HG03135 (cell line): ENCODE measurements around the gene CDCA8.
"Not testable (repeated sequence)": the region's sequence is repeated elsewhere in the genome, so short reads cannot be mapped to it uniquely, and the experiment has no call there.

Experiments used
- ATAC-seq: cut with Tn5 transposase; IDR thresholded peaks from one replicate; pipeline ENCODE4 v1.9.1; 2021; ENCODE audit warnings: mild to moderate bottlenecking, moderate library complexity; ENCODE audit not compliant: unreplicated experiment

The CDCA8 gene

DNA sequence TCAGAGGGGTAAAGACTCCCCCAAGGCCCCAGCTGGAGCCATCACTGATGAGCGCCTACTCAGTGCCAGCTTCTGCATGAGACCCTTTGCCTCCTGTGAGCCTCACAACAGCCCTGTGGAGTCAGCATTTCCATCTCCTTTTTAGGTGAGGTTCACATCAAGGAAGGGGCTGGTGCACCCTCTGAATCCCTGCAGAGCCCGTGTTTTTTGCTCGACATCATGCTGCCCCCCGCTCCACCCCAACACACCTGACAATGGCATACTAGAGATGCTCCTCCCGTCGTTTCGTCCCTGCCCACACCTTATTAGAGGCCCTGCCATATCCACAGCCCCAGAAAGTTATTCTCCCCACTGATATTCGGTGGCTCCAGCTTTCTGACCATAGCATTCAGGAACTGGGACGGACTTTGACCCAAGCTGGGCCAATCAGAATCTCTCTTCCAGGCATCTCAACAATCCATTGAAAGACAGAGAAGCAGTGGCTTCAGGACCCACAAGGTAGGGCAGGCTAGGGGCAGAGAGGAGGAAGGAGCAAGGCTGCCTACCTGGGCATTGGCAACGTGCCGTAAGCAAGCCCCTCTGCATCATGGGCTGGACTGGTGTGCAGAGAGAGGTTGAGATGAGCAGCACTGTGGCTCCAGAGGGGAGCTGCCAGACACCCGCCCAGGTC is 39.9 kb downstream of the CDCA8 start:
- no peak for ATAC-seq

DNA sequence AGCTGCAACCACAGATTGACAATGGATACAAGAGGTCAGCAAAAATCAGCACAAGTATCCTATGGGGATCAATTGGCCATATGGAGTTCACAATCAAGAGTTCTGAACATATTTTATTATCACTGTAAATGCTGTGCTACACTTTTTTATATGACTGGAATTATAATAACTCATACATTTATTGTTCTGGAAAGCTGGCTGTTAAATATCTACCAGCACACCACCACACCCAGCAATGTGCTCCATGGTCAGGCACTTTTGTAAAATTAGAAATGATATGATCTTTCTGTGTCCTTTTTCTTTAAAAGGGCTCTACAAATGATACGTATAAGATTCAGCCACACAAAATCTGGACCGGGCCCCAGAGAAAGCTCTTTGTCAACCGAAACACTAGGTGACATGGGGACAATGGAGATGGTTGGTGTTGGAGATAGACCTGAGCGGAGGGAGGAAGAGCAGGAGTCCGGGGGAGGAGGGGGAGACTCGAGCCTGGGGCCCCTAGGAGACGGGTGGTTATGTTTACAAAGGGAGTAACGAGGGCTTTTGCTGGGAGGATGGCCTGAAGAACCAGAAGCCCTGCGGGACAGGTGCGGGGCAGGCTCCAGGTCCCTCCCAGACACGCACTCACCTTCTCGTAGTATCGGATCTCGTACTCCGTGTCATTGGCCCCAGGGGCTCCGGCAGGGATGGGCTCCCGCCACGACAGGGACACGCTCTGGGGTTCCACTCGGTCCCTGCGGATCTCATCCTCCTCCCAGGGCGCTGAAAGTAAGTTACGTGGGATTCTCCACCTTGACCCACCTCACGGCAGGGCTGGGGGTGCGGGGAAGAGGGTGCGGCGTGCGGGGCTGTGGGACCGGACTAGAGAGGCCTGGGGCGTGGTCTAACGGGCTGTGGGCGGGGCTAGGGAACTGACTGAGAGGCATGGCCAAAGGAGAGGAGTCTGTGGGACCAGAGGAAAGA is 42.6 kb downstream of the CDCA8 start:
- no peak for ATAC-seq

DNA sequence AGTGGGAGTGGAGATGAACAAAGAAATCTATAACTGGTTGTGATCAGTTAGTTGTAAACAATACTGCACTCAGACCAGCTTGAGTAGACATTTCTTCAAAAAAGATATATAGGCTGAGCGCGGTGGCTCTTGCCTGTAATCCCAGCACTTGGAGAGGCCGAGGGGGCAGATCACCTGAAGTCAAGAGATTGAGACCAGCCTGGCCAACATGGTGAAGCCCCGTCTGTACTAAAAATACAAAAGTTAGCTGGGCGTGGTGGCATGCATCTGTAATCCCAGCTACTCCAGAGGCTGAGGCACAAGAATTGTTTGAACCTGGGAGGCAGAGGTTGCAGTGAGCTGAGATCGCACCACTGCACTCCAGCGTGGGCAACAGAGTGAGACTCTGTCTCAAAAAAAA is 45.7 kb downstream of the CDCA8 start:
- ATAC-seq, result not testable (repeated sequence)

DNA sequence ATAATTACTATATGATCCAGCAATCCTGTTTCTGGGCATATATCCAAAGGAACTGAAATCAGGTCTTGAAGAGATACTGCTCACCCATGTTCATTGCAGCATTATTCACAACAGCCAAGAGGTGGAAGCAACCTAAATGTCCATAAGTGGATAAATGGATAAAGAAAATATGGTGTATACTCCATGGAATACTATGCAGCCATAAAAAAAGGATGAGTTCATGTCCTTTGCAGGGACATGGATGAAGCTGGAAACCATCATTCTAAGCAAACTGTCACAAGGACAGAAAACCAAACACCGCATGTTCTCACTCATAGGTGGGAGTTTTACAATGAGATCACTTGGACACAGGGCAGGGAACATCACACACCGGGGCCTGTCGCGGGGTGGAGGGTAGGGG is 46.3 kb downstream of the CDCA8 start:
- not testable (repeated sequence) for ATAC-seq

DNA sequence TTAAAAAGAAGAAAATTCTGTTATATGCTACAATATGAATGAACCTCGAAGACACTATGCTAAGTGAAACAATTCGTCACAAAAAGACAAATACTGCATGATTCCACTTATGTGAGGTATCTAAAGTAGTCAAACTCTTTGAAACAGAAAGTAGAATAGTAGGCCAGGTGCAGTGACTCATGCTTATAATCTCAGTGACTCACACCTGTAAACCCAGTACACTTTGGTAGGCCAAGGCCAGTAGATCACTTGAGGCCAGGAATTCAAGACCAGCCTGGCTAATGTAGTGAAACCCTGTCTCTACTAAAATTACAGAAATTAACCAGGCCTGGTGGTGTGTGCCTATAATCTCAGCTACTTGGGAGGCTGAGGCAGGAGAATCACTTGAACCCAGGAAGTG is 46.9 kb downstream of the CDCA8 start:
- no peak for ATAC-seq

DNA sequence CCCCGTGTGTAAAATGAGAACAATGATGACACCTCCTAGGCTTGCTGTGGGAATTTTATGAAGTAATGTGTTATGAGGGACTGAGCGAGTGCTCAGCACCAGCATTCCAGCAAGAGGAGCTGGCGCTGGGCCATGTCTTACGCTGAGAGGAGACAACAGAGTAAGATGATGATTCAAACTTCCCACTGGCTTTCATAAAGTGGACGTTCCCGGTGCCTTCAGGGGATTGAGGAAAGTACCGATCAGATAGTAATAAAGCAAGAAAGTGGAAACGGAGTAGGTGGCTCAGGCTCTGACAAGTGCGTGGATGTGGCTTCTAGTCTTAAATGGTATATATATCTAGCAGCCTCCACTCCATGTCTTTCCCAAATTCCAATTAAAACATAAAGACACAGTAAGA is 48.8 kb downstream of the CDCA8 start:
- no peak for ATAC-seq

DNA sequence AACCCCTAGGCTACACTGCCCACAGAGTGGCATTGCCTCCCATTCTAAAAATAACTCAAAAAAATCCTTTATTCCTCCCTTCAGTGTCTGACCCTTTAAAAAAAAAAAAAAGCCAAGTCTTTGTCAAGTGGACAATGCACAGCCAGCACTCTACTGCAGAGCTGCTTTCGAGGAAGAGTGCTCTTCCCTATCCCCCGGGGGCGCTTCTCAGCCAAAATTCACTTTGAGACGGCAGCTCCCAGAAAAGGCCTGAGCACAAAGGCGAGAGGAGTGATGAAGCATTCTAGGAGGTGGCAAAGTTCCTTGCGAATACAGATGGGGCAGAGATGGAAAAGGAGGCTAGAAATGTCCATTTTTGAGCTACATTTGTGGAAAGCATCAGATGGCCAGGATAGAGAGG is 49.3 kb downstream of the CDCA8 start:
- no peak for ATAC-seq

DNA sequence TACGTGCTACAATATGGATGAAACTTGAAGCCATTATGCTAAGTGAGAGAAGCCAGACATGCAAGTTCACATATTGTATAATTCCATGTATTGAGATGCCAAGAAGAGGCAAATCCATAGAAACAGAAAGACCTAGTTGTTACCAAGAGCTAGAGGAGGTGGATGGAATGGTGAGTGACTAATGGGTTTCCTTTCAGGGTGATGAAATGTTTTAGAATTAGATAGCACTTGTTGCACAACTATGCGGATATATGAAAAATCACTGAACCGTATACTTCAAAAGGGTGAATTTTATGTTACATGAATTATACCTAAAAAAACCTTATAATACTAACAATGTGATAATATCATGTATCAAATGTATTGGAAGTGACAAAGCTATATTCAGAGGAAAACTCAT is 54.5 kb downstream of the CDCA8 start:
- ATAC-seq, result no peak

DNA sequence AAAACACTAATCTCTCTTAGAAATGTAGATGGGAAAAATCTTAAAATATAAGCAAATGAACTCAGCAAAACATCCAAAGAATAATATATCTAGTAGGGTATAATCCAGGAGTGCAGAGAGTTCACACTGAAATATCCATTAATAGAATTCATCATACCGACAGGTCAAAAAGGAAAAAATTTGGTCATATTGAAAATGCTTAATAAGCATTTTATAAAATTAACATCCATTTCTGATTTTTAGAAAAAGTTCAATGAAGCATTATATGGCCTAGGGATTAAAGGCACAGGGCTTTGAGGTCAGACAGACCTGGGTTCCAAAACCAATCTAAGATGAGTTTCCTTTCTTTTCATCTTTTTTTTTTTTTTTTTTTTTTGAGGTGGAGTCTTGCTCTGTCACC is 56.2 kb downstream of the CDCA8 start:
- no peak for ATAC-seq

DNA sequence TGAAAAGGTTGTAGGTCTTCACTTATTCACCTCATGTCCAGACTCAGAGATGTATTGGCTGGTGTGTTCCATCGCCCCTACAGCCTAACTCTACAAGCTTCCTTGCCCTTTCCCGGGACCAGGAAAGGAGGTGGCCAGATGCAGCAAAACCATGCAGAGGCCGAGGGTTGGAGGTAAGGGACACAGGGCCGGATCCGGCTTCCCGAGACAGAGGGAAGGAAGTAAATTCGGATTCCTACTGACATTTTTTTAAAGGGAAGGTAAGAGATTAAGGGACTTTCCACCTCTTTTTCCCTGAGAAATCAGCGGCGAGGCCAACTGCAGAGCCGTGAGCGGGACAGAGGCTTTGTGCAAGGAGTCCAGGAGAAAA is 59.9 kb downstream of the CDCA8 start:
- no peak for ATAC-seq

DNA sequence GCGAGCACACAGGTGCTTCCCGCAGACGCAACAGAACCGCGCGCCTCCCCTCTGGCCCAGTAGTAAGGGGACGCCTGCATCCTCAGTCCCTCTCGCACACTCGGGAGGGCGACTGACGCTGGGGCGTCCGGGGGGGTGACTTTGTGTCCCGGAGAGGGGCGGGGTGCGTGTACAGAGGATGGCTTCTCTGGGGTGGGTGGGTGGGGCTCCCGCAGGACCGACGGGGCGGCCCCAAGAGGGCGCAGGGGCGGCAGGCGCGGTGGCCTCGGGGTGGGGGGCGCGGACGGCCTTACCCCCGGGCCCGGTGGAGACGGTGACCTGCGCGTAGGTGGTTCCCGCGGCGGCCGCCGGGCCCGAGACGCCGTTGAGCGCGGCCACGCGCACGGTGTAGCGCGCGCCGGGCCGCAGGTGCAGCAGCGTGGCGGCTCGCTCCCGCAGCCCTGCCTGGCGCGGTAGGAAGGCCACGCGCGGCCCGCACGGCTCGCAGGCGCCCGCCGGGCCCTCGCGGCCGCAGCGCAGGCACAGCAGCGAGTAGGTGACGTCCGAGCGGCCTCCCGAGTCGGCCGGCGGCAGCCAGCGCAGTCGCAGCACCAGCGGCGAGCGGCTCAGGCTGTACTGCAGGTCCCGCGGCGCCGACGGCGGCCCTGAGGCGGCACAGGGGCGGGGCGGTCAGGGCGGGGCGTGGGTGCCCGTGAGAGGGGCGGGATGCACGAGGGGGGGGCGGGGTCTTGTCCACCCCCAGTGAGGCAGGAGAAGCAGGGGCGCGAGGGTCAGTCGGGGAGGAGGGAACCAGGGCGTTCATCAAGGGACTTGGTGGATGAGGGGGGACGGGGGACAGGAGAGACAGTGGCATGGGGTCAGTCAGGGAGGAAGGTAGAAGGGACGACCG is 60.5 kb downstream of the CDCA8 start:
- no peak for ATAC-seq

DNA sequence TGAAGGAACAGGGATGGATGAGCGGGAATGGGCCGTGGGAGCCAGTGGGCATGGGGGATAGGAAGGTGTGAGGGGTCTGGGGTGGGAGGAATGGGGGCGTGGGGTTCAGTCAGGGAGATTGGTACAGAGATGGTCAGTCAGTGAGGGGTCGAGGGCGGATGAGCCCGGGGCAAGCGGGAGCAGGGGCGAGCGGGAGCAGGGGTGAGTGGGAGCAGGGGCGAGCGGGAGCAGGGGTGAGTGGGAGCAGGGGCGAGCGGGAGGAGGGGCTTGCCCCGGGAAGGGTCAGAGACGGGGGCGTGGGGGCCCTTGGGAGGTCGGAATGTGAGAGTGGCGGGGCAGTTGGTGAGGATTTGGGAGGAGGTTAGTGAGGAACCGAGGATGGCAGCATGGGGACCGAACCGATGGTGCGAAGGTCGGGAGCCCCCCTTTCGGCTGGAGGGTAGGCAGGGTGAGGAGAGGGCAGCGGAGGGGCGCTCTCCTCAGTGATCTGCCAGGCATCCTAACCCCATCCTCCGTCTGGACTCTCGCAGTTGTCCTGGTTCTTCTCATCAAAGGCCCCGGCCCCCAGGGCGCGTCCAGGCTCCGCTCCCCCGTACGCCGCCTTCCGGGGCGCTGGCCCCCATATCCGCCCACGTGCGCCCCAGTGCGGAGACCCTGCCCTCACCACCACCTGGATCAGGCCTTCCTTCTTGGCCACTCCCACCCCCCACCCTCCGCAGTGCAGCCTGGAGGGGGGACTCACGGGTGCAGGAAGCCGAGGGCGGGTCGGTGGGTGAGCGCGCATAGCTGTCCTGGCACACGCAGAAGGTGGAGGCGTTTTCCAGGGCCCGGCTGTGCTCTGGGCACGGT is 61.4 kb downstream of the CDCA8 start:
- no peak for ATAC-seq

DNA sequence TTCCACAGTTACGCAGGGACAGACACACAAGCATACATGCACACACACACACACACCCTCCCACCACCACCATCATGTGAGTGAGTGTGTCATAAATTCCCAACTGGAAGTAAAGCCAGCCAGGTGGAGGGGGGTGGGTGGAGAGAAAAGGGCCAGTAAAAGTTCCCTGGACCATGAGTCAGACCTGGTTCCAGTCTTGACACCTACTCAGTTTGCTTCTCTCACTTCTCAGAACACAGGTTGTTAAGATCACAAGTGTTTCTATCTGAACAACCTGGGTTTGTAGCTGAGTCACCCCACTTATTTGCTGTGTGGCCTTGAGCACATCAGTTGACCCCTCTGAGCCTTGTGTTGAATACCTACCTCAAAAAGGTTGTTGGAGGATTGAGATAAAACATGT is 63.0 kb downstream of the CDCA8 start:
- ATAC-seq, result no peak

DNA sequence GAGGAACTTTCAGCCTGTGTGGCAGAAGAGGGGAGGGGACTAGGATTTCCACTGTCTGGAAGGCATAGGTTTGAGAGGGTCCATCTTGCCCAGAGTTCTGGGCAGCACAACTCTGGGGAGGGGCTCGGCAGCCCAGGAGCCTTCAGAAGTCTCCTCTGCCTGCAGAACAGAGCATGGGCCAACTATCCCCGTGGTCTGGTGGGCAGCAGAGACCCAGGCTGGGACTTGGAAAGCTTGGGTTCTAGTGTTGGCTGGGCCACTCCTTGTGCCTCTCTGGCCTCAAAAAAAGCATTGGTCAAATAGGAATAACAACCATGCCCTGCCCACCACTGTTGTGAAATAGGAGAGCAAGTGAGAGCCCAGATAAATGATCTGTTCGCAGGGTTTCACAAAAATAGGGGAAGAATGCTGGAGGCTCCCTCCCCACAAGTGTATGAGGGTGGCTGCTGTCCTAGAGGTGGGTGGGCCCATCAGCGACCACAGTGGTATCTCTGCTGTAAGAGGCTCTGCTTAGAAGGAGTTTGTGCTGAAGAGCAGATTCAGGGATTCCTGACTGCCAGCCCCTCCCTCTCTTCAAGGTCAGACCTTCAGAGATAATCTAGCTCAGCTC is 63.7 kb downstream of the CDCA8 start:
- no peak for ATAC-seq
